Ecto neural progenitor cell (in vitro differentiated cells): ENCODE results near the gene ST3GAL6.

Experiments
- DNase-seq: peaks from one replicate; pipeline ENCODE4 v3.0.0-alpha.2; 2018; ENCODE audit warnings: low spot score

ST3GAL6 gene

DNA sequence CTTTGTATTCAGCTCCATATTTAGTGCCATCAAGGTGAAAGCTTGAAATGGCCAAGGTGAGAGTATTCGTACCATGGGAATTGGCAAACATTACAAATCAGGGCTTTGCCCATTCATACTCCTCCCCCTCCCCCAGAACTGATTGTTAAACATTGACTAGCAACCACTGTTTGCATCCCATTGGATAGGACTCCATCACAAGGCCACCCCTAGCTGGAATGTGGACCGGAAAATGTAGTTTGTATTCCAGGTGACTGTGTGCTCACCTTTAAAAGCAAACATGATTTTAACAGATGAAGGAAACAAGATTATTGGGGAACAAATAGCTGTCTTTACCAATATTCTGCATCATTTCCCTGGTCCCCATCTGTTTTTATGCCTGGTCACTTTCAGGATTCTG is 14.1 kb downstream of the ST3GAL6 start:
- DNase-seq, result no peak

DNA sequence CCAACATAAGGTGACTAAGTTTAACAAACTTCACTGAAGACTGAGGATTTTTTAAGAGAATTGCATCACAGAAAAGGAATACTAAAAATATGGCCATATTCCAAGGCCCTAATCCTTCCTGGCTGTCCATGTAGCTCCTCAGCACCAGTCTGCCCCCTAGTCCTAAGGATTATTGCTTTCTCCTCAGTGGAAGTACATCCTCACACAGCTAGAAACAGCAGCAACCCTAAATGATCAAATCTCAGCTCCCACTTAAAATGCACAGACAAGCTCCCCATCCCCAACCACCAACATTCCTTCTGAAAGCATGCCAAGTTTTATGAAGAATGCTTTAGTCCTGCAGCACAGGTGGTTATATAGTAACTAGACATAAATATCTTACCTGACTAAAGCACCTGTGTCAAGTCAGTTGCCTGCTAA is 14.7 kb downstream of the ST3GAL6 start:
- DNase-seq, result no peak

DNA sequence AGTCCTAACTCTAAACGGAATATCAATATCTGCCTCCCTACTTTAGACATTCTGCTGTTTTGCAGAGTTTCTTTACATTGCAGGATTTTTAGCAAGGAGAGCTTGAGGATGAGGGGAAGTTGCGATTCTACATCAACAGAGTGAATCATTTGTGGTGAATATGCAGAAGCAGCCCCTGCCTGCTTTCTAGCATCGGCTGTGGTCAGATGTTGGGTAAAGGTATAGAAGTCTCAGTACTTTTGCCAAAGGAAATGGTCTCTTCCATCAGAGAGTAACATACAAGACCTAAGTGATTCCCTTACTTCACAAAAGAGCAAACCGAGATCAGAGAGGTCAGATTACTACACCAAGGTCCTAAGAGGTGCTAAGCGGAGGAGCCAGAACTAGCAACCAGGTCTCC is 15.2 kb downstream of the ST3GAL6 start:
- no peak for DNase-seq

DNA sequence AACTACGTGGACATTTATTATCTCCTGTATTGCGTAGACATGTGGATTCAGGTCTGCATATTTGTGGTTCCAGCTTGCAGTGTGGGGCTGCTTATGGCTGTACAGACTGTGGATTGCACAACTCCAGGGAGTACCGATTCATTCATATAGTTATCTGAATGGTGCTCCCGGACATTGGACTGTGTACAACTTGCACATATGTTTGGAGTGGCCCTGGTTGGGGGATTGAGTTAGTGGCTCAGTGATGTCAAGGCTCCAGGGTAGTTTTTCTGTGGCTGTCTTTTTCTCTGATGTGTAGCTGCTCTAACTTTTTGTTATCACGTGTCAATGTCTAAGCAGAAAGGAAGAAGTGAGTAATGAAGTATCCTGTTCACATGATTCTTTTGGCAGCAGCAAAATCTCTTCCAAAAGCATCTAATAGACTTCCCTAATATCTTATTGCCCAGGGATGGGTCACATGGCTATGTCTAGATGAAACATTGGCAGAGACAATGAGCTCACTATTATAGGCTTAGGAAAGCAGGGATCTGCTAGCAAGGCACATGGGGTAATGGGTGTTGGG is 15.8 kb downstream of the ST3GAL6 start:
- DNase-seq, result no peak

DNA sequence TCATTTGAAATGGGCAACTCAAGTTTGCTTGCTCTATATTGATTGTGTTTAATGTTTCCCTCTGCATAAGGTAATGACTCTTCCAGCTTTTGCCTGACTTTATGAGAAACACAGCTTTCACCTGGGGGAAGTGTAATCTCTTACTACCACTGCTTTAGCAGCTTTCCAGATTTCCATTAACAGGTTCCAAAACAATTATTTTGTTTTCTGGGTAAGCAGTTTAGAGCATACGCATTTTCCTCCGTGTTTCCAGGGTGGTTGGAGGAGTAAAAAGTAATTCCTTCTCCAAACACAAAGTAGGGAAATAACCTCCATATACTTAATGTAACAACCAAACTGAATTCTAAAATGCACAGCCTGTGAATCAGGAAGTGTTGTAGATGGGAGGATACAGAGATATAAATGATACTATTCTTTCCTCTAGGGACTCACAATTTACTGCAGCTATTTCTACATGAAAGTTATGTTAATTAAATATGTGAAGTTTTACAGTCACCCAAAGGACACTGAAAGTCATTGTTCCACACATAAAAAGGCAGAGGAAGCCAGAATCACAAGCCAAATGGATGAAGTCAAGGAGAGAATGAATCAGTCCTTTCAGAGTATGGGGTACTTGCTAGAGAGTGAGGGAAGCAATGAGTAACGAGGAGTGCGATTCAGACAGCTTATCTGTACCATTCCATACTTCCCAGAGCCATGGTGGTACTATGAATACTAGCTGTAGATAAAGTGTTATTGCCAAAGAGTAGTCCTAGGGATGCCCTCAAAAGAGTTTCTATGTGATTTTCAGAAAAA is 16.6 kb downstream of the ST3GAL6 start:
- no peak for DNase-seq

GRCh38 chr3:98780343-98780742 is 17.2 kb downstream of the ST3GAL6 start:
- DNase-seq, result no peak

DNA sequence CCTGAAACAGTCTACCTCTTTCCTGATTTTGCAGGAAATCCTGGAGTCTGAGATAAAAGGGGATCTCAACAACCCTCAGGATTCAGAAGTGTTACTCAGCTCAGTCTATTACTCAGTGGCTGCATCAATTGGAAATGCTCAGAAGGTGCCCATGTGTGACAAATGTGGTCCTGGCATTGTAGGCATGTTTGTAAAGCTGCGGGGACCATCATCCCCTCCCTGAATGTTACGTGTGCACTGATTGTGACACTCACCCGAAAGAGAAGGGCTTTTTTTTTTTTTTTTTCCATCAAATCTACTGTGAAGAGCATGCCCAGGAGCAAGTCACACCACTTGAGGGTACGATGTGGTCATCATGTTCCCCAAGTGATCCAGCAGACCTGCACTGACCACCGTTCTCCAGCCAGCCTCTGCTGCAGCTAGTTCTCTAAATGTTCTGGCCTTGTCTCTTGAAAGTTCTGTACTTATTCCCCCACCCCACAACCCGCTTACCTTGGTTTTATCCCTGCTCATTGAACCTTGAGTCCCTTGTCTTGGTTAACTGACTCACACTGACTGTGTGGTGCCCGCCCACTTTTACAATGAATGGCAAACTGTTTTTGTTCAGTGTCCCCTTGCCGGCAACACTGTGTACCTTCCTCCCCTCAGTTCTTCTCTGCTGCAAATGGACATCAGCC is 19.8 kb downstream of the ST3GAL6 start:
- DNase-seq, result no peak

- DNase-seq, result no peak
Observed at GRCh38 chr3:98784042-98784441, 20.9 kb downstream of the ST3GAL6 start.

DNA sequence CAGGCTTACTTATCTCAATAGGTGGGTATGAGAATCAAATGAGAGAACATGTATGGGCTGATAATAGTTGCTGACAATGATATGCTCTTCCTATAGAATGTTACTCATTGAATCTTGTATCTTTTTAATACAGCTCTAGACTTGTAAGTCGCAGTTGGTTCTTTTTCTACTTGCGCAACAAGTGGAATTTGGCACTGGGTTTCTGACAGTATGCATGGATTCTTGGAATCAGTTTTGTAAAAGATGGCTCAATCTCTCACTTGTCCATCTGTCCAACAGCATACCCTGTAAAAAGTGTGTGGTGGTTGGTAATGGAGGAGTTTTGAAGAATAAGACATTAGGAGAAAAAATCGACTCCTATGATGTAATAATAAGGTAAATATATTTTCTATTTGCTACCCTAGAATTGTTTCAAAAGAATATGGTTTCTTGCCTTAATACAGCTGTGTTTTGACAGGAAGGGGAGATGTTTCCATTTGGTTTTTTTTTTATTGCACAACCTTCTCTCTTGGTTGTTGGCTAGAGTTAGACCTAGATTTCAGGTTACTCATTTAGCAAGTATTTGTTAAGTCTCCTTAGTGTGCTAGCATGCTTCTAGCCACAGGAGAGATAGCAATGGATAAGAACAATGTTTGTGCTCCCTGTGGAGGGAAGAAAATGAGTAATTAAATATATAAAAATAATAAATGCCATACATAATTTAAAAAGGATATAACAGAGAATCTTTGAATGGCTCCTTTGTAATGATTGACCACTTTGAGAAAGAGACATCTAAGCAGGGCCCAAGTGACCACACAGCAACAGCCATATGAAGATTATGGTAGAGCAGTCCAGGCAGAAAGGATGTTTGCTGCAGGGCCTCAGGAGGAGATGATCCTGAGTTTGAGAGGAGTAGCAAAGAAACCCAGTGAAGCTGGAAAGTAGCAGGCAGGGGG is 21.8 kb downstream of the ST3GAL6 start:
- no peak for DNase-seq

GRCh38 chr3:98786364-98787006 is 23.3 kb downstream of the ST3GAL6 start:
- DNase-seq, result no peak

- DNase-seq, result no peak
Observed at GRCh38 chr3:98787181-98787580, 24.0 kb downstream of the ST3GAL6 start.

- DNase-seq, result no peak
Observed at GRCh38 chr3:98788651-98789050, 25.5 kb downstream of the ST3GAL6 start.

- DNase-seq, result no peak
Observed at GRCh38 chr3:98791341-98792325, 28.5 kb downstream of the ST3GAL6 start.

DNA sequence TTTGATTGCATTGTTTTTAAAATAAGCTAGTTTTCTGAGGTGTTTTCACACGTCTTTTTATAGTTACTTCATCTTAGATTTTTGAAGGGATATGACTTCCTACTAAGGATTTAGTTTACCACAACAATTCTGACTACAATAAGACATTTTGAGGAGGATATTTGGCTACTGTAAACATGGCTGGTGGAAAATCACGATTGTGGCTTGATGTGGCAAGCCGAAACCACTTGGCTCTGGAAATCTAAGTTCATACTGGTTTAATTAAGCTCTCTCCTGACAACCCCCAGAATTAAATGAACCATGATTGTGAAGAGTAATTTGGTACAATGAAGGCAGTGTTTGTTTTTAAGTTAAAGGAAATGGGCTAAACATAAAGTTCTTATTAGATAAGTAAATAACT is 30.8 kb downstream of the ST3GAL6 start:
- DNase-seq, result no peak

- DNase-seq, result no peak
Observed at GRCh38 chr3:98796334-98796733, 33.2 kb downstream of the ST3GAL6 start.

GRCh38 chr3:98797905-98798304 is 34.8 kb downstream of the ST3GAL6 start:
- no peak for DNase-seq

DNA sequence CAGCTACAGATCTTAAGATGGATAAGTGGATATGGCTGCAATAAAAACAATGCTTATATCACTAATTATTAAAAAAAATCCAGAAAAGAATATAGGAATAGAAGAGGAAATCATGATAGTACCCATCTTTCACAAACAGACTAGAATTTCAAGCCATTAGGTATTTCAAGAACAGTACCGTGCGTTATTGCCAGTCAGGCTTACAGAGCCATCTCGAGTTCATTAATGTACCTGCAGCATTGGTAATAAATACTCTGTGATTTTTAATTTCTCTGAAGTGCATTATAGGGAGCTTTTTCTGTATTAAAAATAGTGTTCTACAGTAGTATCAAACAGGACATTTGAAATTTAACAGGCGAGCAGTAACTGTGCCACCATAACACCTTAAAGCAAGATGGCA is 35.7 kb downstream of the ST3GAL6 start:
- no peak for DNase-seq

GRCh38 chr3:98799479-98799878 is 36.3 kb downstream of the ST3GAL6 start:
- no peak for DNase-seq

DNA sequence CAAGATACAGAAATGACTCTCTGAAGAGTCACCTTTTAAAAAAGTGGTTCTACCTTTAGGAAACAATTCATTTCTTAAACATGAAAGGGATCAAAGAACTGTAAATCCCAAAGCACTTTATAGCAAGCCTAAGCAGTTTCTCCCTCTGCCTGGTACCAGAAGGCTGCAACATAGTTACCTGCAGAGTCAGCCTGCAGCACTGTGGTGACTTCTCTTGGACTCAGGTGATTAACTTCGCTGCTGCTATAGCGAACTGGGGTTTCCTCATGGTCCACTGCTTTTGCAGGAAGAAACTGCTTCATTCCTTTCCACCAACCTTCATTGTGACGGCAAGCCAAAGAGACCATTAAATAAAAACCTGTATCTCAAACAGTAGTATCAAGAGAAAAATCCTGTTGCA is 37.3 kb downstream of the ST3GAL6 start:
- no peak for DNase-seq

DNA sequence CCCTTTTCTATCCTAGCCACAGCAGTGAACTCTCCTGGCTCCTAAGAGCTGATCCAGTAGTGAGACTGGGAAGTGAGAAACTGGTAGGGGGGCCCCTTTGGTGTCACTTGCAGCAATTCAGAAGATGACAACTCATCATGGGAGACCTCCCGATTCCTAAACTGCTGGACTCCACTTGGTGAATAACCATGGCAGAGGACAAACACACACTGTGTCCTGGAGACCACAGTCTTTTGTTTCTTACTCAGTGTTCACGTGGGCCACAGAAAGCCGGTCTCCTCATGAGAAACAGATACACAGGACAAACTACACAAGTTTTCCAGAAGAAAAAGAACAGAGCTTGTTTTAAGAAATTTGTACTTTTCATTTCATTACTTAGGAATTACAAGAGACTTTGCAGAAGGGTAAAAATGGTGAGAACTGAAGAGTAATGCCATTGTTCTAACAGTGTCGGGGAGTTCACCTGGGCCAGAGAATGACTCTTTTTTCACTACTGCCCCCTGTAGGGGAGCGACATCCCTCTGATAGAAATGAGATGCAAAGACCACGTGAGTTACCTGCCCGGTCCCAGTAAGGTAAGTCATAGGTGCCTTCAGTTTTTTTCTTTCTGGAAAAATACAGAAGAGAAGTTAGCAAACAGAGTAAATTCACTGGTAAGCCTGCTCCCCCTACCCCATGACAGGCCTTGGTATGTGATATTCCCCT is 38.1 kb downstream of the ST3GAL6 start:
- no peak for DNase-seq
